ENCODE data around the gene SETD1A. TPM values are rescaled to one million over a fixed set of nuclear protein-coding genes. Genes with fewer than 3 reads are reported as not detected.

Gene SETD1A
- total RNA-seq, 1 experiment from 2014 or later = 15.8 TPM

DNA sequence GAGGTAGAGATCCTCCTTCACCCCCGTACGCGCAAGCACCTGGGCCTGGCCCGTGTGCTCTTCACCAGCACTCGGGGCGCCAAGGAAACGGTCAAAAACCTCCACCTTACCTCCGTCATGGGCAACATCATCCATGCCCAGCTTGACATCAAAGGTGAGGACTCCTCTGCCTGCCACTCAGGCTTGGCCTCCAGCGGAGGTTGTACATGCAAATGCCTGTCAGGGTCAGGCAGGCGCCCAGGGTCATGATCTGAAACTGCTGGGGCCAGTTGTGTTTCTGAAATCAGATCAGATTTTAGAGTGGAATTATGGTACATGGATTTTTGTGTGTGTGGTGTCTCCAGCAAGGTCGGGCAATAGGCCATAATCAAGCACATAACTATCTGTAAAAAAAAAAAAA is 3.8 kb downstream of the SETD1A start:
- Mint-ChIP-seq H3K27me3 (ENCODE audit: insufficient read depth, unreplicated experiment) (no peaks in the 10 kb centered on the region), H3K36me3 (ENCODE audit: insufficient read depth, unreplicated experiment) (peaks cover 90% of the 10 kb centered on the region)
- no peak for DNase-seq (ENCODE audit: unreplicated experiment)

DNA sequence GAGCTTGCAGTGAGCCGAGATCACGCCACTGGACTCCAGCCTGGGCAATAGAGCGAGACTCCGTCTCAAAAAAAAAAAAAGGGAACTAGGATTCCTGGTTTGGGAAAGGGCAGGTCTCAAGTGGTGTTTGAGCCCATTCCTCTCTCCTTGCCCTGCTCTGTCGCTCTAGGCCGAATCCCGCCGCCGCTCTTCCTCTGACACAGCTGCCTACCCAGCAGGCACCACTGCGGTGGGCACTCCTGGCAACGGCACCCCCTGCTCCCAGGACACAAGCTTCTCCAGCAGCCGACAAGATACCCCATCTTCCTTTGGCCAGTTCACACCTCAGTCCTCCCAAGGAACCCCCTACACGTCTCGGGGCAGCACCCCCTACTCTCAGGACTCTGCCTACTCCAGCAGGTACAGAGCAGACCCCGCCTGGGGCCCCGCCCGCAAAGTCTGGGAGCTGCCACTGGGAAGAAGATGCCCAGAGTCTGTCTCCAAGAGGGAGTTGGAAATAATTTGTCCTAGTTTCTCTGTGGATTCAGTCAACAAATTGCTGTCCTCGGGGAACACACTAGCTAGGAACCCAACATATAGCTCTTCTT is 6.5 kb downstream of the SETD1A start:
- no peak for DNase-seq (ENCODE audit: unreplicated experiment)
- H3K4me3 Mint-ChIP-seq (ENCODE audit: unreplicated experiment) = no peak overlapping the region
- peaks cover 96% of the 10 kb centered on the region for H3K36me3 Mint-ChIP-seq (ENCODE audit: insufficient read depth, unreplicated experiment)
- ChIA-PET POLR2A (no interaction called here), CTCF (interaction anchor here (1.1 to 1.5 kb wide), 2 partner anchors 10 to 20 kb away, joined by 3 to 5 read pairs; no protein-coding TSS in a partner anchor)
- TF ChIP-seq, protein P1, sequence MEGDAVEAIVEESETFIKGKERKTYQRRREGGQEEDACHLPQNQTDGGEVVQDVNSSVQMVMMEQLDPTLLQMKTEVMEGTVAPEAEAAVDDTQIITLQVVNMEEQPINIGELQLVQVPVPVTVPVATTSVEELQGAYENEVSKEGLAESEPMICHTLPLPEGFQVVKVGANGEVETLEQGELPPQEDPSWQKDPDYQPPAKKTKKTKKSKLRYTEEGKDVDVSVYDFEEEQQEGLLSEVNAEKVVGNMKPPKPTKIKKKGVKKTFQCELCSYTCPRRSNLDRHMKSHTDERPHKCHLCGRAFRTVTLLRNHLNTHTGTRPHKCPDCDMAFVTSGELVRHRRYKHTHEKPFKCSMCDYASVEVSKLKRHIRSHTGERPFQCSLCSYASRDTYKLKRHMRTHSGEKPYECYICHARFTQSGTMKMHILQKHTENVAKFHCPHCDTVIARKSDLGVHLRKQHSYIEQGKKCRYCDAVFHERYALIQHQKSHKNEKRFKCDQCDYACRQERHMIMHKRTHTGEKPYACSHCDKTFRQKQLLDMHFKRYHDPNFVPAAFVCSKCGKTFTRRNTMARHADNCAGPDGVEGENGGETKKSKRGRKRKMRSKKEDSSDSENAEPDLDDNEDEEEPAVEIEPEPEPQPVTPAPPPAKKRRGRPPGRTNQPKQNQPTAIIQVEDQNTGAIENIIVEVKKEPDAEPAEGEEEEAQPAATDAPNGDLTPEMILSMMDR (IDR thresholded peaks at IDR 0.05; ENCODE audit: unreplicated experiment) = no peak
- H3K27ac Mint-ChIP-seq (ENCODE audit: low read depth, unreplicated experiment) = no peak overlapping the region
- no peaks in the 10 kb centered on the region for H3K9me3 Mint-ChIP-seq (ENCODE audit: unreplicated experiment)
- H3K4me1 Mint-ChIP-seq (ENCODE audit: insufficient read depth, unreplicated experiment) = peaks cover 12% of the 10 kb centered on the region
- H3K27me3 Mint-ChIP-seq (ENCODE audit: insufficient read depth, unreplicated experiment) = no peaks in the 10 kb centered on the region
- BruUV-seq (replicated peaks) = no TSS peak
- intact Hi-C loops (cut with micrococcal nuclease) = no loop called here

More for the DNA sequence above, 3.8 kb downstream of the SETD1A start:
- Mint-ChIP-seq H3K4me3 (ENCODE audit: unreplicated experiment) (no peak overlapping the region), H3K4me1 (ENCODE audit: insufficient read depth, unreplicated experiment) (peaks cover 20% of the 10 kb centered on the region), H3K27ac (ENCODE audit: low read depth, unreplicated experiment) (no peak overlapping the region), H3K9me3 (ENCODE audit: unreplicated experiment) (no peaks in the 10 kb centered on the region)
- ChIA-PET POLR2A (interaction anchor here (0.6 kb wide), 1 partner anchor 250 kb away, joined by 3 read pairs; no protein-coding TSS in a partner anchor), CTCF (no interaction called here)
- BruUV-seq (replicated peaks) = no TSS peak
- intact Hi-C loops (cut with micrococcal nuclease) = no loop called here
- TF ChIP-seq, protein P1 (IDR thresholded peaks at IDR 0.05; ENCODE audit: unreplicated experiment) = no peak

DNA sequence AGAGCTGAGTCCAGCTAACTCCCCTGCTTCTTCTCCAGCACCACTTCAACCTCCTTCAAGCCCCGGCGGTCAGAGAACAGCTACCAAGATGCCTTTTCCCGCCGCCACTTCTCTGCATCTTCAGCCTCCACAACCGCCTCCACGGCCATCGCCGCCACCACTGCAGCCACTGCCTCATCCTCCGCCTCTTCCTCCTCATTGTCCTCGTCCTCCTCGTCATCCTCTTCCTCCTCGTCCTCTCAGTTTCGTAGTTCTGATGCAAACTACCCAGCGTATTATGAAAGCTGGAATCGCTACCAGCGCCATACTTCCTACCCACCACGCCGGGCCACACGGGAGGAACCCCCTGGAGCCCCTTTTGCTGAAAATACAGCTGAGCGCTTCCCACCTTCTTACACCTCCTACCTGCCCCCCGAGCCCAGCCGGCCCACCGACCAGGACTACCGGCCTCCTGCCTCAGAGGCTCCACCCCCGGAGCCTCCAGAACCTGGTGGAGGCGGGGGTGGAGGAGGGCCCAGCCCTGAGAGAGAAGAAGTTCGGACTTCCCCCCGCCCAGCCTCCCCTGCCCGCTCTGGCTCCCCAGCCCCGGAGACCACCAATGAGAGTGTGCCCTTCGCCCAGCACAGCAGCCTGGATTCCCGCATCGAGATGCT is 7.1 kb downstream of the SETD1A start:
- no peak overlapping the region for H3K4me3 Mint-ChIP-seq (ENCODE audit: unreplicated experiment)
- intact Hi-C loops (cut with micrococcal nuclease) = no loop called here
- DNase-seq (ENCODE audit: unreplicated experiment) = no peak
- no TSS peak for BruUV-seq (replicated peaks)
- no peaks in the 10 kb centered on the region for H3K9me3 Mint-ChIP-seq (ENCODE audit: unreplicated experiment)
- TF ChIP-seq, protein P1 (IDR thresholded peaks at IDR 0.05; ENCODE audit: unreplicated experiment) = no peak
- peaks cover 5% of the 10 kb centered on the region for H3K4me1 Mint-ChIP-seq (ENCODE audit: insufficient read depth, unreplicated experiment)
- H3K27ac Mint-ChIP-seq (ENCODE audit: low read depth, unreplicated experiment) = no peak overlapping the region
- ChIA-PET POLR2A (no interaction called here), CTCF (interaction anchor here (1.1 to 1.5 kb wide), 2 partner anchors 10 to 19 kb away, joined by 3 to 5 read pairs; no protein-coding TSS in a partner anchor)
- peaks cover 96% of the 10 kb centered on the region for H3K36me3 Mint-ChIP-seq (ENCODE audit: insufficient read depth, unreplicated experiment)
- H3K27me3 Mint-ChIP-seq (ENCODE audit: insufficient read depth, unreplicated experiment) = no peaks in the 10 kb centered on the region

DNA sequence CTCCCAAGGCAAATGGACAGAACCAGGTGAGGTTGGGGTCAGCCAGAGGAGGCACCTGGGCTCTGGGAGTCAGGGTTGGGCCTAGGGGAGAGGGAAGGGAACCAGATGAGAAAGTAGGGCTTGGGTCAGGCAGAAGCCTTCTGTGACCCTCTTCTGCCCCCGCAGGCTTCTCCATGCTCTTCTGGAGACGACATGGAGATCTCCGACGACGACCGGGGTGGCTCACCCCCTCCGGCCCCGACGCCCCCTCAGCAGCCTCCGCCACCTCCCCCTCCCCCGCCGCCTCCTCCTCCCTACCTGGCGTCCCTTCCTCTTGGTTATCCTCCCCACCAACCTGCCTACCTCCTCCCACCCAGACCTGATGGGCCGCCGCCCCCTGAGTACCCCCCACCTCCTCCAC is 7.9 kb downstream of the SETD1A start:
- TF ChIP-seq, protein P1 (IDR thresholded peaks at IDR 0.05; ENCODE audit: unreplicated experiment) = no peak
- no peak for DNase-seq (ENCODE audit: unreplicated experiment)
- no TSS peak for BruUV-seq (replicated peaks)
- peaks cover 96% of the 10 kb centered on the region for H3K36me3 Mint-ChIP-seq (ENCODE audit: insufficient read depth, unreplicated experiment)
- H3K27me3 Mint-ChIP-seq (ENCODE audit: insufficient read depth, unreplicated experiment) = no peaks in the 10 kb centered on the region
- H3K9me3 Mint-ChIP-seq (ENCODE audit: unreplicated experiment) = no peaks in the 10 kb centered on the region
- ChIA-PET CTCF (no interaction called here), POLR2A (no interaction called here)
- H3K27ac Mint-ChIP-seq (ENCODE audit: low read depth, unreplicated experiment) = no peak overlapping the region
- no peak overlapping the region for H3K4me3 Mint-ChIP-seq (ENCODE audit: unreplicated experiment)
- intact Hi-C loops (cut with micrococcal nuclease) = no loop called here
- no peaks in the 10 kb centered on the region for H3K4me1 Mint-ChIP-seq (ENCODE audit: insufficient read depth, unreplicated experiment)

Data from MCF 10A (cell line).